Loucy (cell line): ENCODE measurements around the gene BPHL.
"Not testable (repeated sequence)": the region's sequence is repeated elsewhere in the genome, so short reads cannot be mapped to it uniquely, and the experiment has no call there.

ENCODE experiments used
- H2AFZ ChIP-seq: fragments of 200-600 bp; sonication (generic); 2 replicates; pipeline ENCODE4 v1.6.0; 2016; ENCODE audit warnings: antibody characterized with exemption, mild to moderate bottlenecking, low read length, moderate library complexity
- H3F3A ChIP-seq: fragments of 200-600 bp; 2 replicates; pipeline ENCODE4 v1.6.0; 2016; ENCODE audit warnings: antibody characterized with exemption, low read depth, mild to moderate bottlenecking
- H3K27me3 ChIP-seq: fragments of 200-600 bp; sonication (generic); 2 replicates; pipeline ENCODE4 v1.6.1; 2014; ENCODE audit warnings: low read length, mild to moderate bottlenecking; ENCODE audit not compliant: insufficient read depth, poor library complexity, severe bottlenecking
- H3K36me3 ChIP-seq: fragments of 200-600 bp; sonication (generic); 2 replicates; pipeline ENCODE4 v1.6.1; 2016; ENCODE audit warnings: low read length; ENCODE audit not compliant: insufficient read depth
- H3K4me1 ChIP-seq: fragments of 200-600 bp; sonication (generic); 2 replicates; pipeline ENCODE4 v1.5.1; 2014; ENCODE audit warnings: low read length, mild to moderate bottlenecking; ENCODE audit not compliant: insufficient read depth, poor library complexity, severe bottlenecking
- H3K4me2 ChIP-seq: fragments of 200-600 bp; sonication (generic); 2 replicates; pipeline ENCODE4 v1.6.0; 2014; ENCODE audit warnings: antibody characterized with exemption, low read length, low read depth, mild to moderate bottlenecking; ENCODE audit not compliant: poor library complexity, severe bottlenecking
- H3K4me3 ChIP-seq: fragments of 200-600 bp; sonication (generic); 2 replicates; pipeline ENCODE4 v1.5.1; 2014; ENCODE audit warnings: low read length, mild to moderate bottlenecking, mixed read lengths; ENCODE audit not compliant: poor library complexity, severe bottlenecking
- H3K79me2 ChIP-seq: fragments of 200-600 bp; sonication (generic); 2 replicates; pipeline ENCODE4 v1.6.1; 2014; ENCODE audit warnings: low read length; ENCODE audit not compliant: insufficient read depth
- H3K9ac ChIP-seq: fragments of 200-600 bp; sonication (generic); 2 replicates; pipeline ENCODE4 v1.6.0; 2014; ENCODE audit warnings: mild to moderate bottlenecking, low read depth, low read length, moderate library complexity; ENCODE audit not compliant: poor library complexity, severe bottlenecking
- H3K9me2 ChIP-seq: fragments of 200-600 bp; sonication (generic); replicated peaks from 2 replicates; pipeline ENCODE4 v1.6.1; 2016; ENCODE audit warnings: low read depth, low read length, mixed read lengths
- H3K9me3 ChIP-seq: fragments of 200-600 bp; sonication (generic); 2 replicates; pipeline ENCODE4 v1.6.1; 2014; ENCODE audit warnings: mild to moderate bottlenecking, antibody characterized with exemption, low read length, low read depth; ENCODE audit not compliant: insufficient read depth
- H4K20me1 ChIP-seq: fragments of 200-600 bp; sonication (generic); 2 replicates; pipeline ENCODE4 v1.6.0; 2014; ENCODE audit warnings: antibody characterized with exemption, low read length, mild to moderate bottlenecking; ENCODE audit not compliant: insufficient read depth, poor library complexity, severe bottlenecking
- EZH2phosphoT487 ChIP-seq: fragments of 200-600 bp; IDR thresholded peaks from 2 replicates; pipeline ENCODE4 v1.6.1; 2018; ENCODE audit warnings: antibody characterized with exemption, mild to moderate bottlenecking, moderate library complexity, borderline replicate concordance
- TF ChIP-seq, protein P1 (sequence below): fragments of 200-600 bp; sonication (generic); conservative IDR thresholded peaks from 2 replicates; pipeline ENCODE4 v1.5.1; 2014; ENCODE audit warnings: mild to moderate bottlenecking, antibody characterized with exemption, low read length

Gene BPHL

DNA sequence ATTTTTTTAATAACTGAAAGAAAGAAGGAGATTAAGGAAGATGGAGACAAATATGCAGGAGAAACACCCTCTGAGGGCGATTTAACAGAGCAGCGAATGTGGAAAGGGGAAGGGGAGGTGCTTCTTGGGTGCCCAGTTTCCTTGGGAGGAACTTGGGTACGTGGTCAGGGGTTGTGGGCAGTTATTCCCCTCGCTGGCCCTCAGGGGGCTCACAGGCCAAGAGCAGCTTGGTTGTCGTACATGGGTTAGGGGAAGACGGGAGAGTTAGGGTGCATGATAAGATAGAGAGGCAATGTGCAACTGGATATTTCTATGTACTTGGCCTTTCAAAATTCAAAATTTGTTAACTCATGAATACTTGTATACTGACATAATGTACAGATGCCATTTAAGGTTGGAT is 45.9 kb downstream of the BPHL start:
- Histone ChIP-seq H3K36me3 (no peaks in the 10 kb centered on the region), H3K9ac (no peak overlapping the region), H3K9me3 (no peaks in the 10 kb centered on the region), H3K9me2 (no peaks in the 10 kb centered on the region), H3K4me1 (peaks cover 50% of the 10 kb centered on the region), H3K27me3 (no peaks in the 10 kb centered on the region), H3K4me2 (no peak overlapping the region), H2AFZ (no peak overlapping the region), H3K4me3 (no peak overlapping the region), H3F3A (peaks cover 6% of the 10 kb centered on the region; the same call in 1 of the 2 replicates), H3K79me2 (peaks cover 3% of the 10 kb centered on the region; the same call in 1 of the 2 replicates), H4K20me1 (no peaks in the 10 kb centered on the region)
- TF ChIP-seq, protein P1, sequence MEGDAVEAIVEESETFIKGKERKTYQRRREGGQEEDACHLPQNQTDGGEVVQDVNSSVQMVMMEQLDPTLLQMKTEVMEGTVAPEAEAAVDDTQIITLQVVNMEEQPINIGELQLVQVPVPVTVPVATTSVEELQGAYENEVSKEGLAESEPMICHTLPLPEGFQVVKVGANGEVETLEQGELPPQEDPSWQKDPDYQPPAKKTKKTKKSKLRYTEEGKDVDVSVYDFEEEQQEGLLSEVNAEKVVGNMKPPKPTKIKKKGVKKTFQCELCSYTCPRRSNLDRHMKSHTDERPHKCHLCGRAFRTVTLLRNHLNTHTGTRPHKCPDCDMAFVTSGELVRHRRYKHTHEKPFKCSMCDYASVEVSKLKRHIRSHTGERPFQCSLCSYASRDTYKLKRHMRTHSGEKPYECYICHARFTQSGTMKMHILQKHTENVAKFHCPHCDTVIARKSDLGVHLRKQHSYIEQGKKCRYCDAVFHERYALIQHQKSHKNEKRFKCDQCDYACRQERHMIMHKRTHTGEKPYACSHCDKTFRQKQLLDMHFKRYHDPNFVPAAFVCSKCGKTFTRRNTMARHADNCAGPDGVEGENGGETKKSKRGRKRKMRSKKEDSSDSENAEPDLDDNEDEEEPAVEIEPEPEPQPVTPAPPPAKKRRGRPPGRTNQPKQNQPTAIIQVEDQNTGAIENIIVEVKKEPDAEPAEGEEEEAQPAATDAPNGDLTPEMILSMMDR, result no peak
- no peak for TF ChIP-seq EZH2phosphoT487

DNA sequence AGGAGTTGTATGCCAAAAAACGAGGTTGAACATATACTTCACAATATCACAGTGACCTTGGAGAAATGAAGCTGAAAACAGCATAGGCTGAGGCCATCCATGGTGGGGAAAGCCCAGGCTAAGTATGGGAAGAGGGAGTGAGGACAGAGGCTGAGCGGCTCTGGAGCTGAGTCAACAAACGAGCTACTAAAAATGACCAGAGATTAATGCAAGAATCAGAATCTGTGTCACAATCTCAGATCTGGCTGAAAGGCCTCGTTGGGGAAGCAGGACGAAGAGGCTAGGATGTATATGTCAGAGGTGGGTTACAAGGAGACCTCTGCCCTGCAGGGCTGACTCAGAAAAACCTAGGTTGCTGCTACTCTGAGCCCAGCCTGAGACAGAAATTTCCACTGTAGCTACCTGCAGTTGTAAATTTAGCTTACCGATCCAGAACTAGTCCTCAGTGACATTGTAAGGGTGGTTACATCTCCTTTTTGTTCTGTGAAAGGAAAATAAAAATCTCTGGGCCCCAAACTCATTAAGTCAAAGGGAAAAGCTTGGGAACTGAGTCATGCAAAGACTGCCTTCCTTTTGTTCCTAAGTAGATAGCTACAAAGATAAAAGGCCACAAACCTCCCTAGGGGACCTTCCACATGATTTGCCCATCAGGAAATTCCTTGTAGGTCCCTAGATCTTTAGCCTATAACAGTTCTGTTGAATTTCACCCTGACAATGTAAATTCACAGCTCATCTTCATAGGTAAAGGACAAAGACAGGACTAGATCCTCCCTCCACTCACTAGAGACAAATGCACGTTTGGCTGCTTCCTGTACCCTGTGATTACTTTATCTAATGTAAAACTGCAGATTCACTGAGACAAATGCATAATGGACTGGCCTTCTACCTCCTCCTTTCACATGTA is 47.4 kb downstream of the BPHL start:
- no peaks in the 10 kb centered on the region for H3K27me3 ChIP-seq
- H3K79me2 ChIP-seq, result peaks cover 3% of the 10 kb centered on the region; the same call in 1 of the 2 replicates
- H3K36me3 ChIP-seq, result no peaks in the 10 kb centered on the region
- H3K9me2 ChIP-seq, result no peaks in the 10 kb centered on the region
- H3K4me1 ChIP-seq, result peaks cover 35% of the 10 kb centered on the region
- H3F3A ChIP-seq, result peaks cover 4% of the 10 kb centered on the region; the same call in 1 of the 2 replicates
- TF ChIP-seq, protein P1, result no peak
- no peak for TF ChIP-seq EZH2phosphoT487
- H3K9me3 ChIP-seq, result no peaks in the 10 kb centered on the region
- H4K20me1 ChIP-seq, result no peaks in the 10 kb centered on the region
- no peak overlapping the region for H3K4me3 ChIP-seq
- H3K4me2 ChIP-seq, result no peak overlapping the region
- no peak overlapping the region for H3K9ac ChIP-seq
- peak overlapping the region; percentile 78 for H2AFZ ChIP-seq

DNA sequence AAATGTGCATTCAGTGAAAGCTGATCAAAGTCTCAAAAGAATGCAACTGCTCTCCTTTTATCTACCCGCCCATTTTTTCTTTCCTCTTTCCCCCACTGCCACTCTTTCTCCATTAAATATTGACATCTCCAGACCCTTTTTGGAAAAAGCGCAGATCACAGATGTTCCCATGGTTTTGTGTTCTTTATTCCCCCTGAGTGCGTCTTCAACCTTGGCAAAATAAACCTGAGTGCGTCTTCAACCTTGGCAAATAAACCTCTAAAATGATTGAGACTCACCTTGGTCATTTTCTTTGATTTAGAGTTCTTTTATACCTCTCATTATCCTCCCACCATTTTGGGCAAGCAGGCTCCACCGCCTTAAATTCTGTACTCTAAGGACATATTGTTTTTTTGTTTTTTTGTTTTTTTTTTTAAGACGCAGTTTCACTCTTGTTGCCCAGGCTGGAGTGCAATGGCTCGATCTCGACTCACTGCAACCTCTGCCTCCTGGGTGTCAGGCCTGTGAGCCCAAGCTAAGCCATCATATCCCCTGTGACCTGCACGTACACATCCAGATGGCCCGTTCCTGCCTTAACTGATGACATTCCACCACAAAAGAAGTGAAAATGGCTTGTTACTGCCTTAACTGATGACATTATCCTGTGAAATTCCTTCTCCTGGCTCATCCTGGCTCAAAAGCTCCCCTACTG is 48.2 kb downstream of the BPHL start:
- H4K20me1 ChIP-seq, H3K36me3 ChIP-seq, H3K27me3 ChIP-seq, H3K9ac ChIP-seq, H3K9me3 ChIP-seq, H3K79me2 ChIP-seq, H3F3A ChIP-seq, H3K4me3 ChIP-seq, H3K4me2 ChIP-seq, H3K9me2 ChIP-seq: not testable (repeated sequence)
- Histone ChIP-seq H2AFZ (peak overlapping the region; percentile 78), H3K4me1 (peaks cover 28% of the 10 kb centered on the region)

DNA sequence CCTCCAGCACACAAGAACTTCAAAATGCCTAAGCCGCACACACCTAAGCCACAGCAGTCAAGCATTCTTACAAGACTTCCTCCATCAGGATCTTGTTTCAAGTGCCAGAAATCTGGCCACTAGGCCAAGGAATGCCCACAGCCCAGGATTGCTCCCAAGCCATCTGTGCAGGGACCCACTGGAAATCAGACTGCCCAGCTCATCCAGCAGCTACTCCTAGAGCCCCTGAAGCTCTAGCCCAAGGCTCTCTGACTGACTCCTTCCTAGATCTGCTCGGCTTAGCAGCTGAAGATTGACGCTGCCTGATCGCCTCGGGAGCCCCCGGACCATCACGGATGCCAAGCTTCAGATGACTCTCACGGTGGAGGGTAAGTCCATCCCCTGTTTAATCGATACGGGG is 49.5 kb downstream of the BPHL start:
- not testable (repeated sequence) for H3K4me3 ChIP-seq, H3K9ac ChIP-seq
- H3K4me1 ChIP-seq, result peaks cover 22% of the 10 kb centered on the region

DNA sequence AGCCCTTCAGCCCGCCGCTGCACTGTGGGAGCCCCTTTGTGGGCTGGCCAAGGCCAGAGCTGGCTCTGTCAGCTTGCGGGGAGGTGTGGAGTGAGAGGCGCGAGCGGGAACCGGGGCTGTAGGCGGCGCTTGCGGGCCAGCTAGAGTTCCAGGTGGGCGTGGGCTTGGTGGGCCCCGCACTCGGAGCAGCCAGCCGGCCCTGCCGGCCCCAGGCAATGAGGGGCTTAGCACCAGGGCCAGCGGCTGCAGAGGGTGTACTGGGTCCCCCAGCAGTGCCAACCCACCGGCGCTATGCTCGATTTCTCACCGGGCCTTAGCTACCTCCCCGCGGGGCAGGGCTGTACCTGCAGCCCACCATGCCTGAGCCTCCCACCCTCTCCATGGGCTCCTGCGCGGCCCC is 52.2 kb downstream of the BPHL start:
- not testable (repeated sequence) for H3K4me3 ChIP-seq, H3F3A ChIP-seq, H2AFZ ChIP-seq, H3K9me3 ChIP-seq, H3K36me3 ChIP-seq, H3K4me1 ChIP-seq, H3K4me2 ChIP-seq, H3K9me2 ChIP-seq, H4K20me1 ChIP-seq, H3K79me2 ChIP-seq, H3K9ac ChIP-seq, H3K27me3 ChIP-seq

More for the DNA sequence above, 49.5 kb downstream of the BPHL start:
- H3K79me2 ChIP-seq, H2AFZ ChIP-seq, H3F3A ChIP-seq, H3K9me3 ChIP-seq, H3K9me2 ChIP-seq, H4K20me1 ChIP-seq, H3K4me2 ChIP-seq, H3K27me3 ChIP-seq, H3K36me3 ChIP-seq: not testable (repeated sequence)
